Measurements from ENCODE around the gene ZC3H10.

DNA sequence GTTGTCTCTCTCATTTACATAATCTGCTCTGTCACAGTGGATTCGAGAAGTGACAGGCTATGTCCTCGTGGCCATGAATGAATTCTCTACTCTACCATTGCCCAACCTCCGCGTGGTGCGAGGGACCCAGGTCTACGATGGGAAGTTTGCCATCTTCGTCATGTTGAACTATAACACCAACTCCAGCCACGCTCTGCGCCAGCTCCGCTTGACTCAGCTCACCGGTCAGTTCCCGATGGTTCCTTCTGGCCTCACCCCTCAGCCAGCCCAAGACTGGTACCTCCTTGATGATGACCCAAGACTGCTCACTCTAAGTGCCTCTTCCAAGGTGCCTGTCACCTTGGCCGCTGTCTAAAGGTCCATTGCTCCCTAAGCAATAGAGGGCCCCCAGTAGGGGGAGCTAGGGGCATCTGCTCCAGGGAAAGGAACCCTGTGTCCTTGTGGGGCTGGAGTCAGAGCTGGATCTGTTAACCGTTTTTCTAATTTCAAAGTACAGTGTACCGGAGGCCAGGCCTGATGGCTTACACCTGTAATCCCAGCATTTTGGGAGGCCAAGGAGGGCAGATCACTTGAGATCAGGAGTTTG lies 33.0 kb upstream of the ZC3H10 start:
- TF ChIP-seq, protein P1, sequence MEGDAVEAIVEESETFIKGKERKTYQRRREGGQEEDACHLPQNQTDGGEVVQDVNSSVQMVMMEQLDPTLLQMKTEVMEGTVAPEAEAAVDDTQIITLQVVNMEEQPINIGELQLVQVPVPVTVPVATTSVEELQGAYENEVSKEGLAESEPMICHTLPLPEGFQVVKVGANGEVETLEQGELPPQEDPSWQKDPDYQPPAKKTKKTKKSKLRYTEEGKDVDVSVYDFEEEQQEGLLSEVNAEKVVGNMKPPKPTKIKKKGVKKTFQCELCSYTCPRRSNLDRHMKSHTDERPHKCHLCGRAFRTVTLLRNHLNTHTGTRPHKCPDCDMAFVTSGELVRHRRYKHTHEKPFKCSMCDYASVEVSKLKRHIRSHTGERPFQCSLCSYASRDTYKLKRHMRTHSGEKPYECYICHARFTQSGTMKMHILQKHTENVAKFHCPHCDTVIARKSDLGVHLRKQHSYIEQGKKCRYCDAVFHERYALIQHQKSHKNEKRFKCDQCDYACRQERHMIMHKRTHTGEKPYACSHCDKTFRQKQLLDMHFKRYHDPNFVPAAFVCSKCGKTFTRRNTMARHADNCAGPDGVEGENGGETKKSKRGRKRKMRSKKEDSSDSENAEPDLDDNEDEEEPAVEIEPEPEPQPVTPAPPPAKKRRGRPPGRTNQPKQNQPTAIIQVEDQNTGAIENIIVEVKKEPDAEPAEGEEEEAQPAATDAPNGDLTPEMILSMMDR (IDR thresholded peaks at IDR 0.05; ENCODE audit: low read depth, low read length, poor library complexity, severe bottlenecking), result peak; percentile 78
- no peak for TF ChIP-seq EZH2phosphoT487 (IDR thresholded peaks at IDR 0.05; ENCODE audit: borderline replicate concordance, low read length)
